ENCODE data around the gene PIR. TPM values are rescaled to one million over a fixed set of nuclear protein-coding genes. Genes with fewer than 3 reads are reported as not detected.

Gene PIR
- total and polyA plus RNA-seq, 2 experiments from 2014 or later, result 14.3 to 18.6 TPM

GRCh38 chrX:15437724-15438123, 55.4 kb downstream of the PIR start:
- TF ChIP-seq EZH2phosphoT487 (IDR thresholded peaks at IDR 0.05; ENCODE audit: low read depth, severe bottlenecking, unreplicated experiment) (no peak), EZH2 (IDR thresholded peaks at IDR 0.05; ENCODE audit: borderline replicate concordance) (no peak)
- TF ChIP-seq, protein P1, sequence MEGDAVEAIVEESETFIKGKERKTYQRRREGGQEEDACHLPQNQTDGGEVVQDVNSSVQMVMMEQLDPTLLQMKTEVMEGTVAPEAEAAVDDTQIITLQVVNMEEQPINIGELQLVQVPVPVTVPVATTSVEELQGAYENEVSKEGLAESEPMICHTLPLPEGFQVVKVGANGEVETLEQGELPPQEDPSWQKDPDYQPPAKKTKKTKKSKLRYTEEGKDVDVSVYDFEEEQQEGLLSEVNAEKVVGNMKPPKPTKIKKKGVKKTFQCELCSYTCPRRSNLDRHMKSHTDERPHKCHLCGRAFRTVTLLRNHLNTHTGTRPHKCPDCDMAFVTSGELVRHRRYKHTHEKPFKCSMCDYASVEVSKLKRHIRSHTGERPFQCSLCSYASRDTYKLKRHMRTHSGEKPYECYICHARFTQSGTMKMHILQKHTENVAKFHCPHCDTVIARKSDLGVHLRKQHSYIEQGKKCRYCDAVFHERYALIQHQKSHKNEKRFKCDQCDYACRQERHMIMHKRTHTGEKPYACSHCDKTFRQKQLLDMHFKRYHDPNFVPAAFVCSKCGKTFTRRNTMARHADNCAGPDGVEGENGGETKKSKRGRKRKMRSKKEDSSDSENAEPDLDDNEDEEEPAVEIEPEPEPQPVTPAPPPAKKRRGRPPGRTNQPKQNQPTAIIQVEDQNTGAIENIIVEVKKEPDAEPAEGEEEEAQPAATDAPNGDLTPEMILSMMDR (IDR thresholded peaks at IDR 0.05; ENCODE audit: poor library complexity), result no peak
- no peaks in the 10 kb centered on the region for H3K79me2 ChIP-seq
- H3K4me2 ChIP-seq, result no peak overlapping the region
- H3K27ac ChIP-seq, result no peak overlapping the region
- H3K4me1 ChIP-seq (ENCODE audit: insufficient read depth), result no peaks in the 10 kb centered on the region
- H4K20me1 ChIP-seq (ENCODE audit: insufficient read depth, poor library complexity, severe bottlenecking), result no peaks in the 10 kb centered on the region
- no peak for DNase-seq (ENCODE audit: low spot score)
- H3K36me3 ChIP-seq (replicated peaks; ENCODE audit: insufficient read depth, low read depth), result no peaks in the 10 kb centered on the region
- no peak overlapping the region for H2AFZ ChIP-seq
- H3K27me3 ChIP-seq, result no peaks in the 10 kb centered on the region
- WGBS (ENCODE audit: low lambda C conversion rate, missing lambda C conversion rate), result 100% methylated on average over 1 of the region's 1 CpG
- no peaks in the 10 kb centered on the region for H3K9me3 ChIP-seq (ENCODE audit: low read depth)
- H3K9me2 ChIP-seq (replicated peaks; ENCODE audit: insufficient read depth), result no peaks in the 10 kb centered on the region
- H3K4me3 ChIP-seq, result no peak overlapping the region

DNA sequence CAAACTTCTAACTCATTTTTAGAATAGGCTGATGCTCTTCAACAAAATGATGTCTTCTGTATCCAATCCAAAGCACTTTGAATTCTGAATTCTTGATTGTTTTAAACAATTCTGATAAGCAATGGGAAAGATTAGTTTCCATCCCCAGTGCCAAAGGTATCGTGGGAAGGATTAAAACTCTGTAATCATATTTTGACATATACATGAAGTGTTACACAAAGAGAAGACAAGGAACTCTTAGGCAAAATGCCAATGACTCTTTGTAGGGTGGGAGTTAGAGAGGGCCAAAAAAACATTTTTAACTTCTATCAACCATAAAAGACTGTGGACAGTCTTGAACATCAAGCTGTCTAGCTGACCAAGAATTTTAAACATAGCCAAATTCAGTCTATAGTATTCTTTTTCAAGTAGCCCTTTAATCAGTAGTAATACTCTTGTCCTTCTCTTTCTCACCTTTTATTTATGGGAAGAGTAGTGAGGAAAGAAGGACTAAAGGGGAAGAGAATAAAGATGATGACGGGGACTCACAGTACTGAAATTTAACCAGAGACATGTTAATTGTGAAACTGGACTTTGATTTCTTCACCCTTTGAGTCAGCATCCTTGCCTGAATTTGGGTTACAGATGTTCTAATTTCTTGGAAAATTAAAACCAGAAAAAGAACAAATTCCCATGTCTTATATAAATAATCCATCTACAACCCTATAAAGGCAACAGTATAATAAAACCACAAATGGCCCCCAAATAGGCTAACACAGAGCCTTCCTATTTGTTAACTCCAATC, 57.1 kb downstream of the PIR start:
- no peak for DNase-seq (ENCODE audit: low spot score)
- no peaks in the 10 kb centered on the region for H3K79me2 ChIP-seq
- no peaks in the 10 kb centered on the region for H3K4me1 ChIP-seq (ENCODE audit: insufficient read depth)
- H3K4me3 ChIP-seq, result no peak overlapping the region
- no peaks in the 10 kb centered on the region for H3K9me3 ChIP-seq (ENCODE audit: low read depth)
- TF ChIP-seq, protein P1 (IDR thresholded peaks at IDR 0.05; ENCODE audit: poor library complexity), result no peak
- TF ChIP-seq EZH2phosphoT487 (IDR thresholded peaks at IDR 0.05; ENCODE audit: low read depth, severe bottlenecking, unreplicated experiment) (no peak), EZH2 (IDR thresholded peaks at IDR 0.05; ENCODE audit: borderline replicate concordance) (no peak)
- H3K9me2 ChIP-seq (replicated peaks; ENCODE audit: insufficient read depth), result no peaks in the 10 kb centered on the region
- H3K4me2 ChIP-seq, result no peak overlapping the region
- WGBS (ENCODE audit: low lambda C conversion rate, missing lambda C conversion rate), result 76% methylated on average over 2 of the region's 2 CpGs
- H3K27me3 ChIP-seq, result no peaks in the 10 kb centered on the region
- no peaks in the 10 kb centered on the region for H3K36me3 ChIP-seq (replicated peaks; ENCODE audit: insufficient read depth, low read depth)
- H4K20me1 ChIP-seq (ENCODE audit: insufficient read depth, poor library complexity, severe bottlenecking), result no peaks in the 10 kb centered on the region
- H2AFZ ChIP-seq, result no peak overlapping the region
- H3K27ac ChIP-seq, result no peak overlapping the region

GRCh38 chrX:15434205-15434604, 58.9 kb downstream of the PIR start:
- no peaks in the 10 kb centered on the region for H3K4me1 ChIP-seq (ENCODE audit: insufficient read depth)
- H3K27me3 ChIP-seq, result no peaks in the 10 kb centered on the region
- WGBS (ENCODE audit: low lambda C conversion rate, missing lambda C conversion rate), result 89% methylated on average over 2 of the region's 2 CpGs
- no peaks in the 10 kb centered on the region for H3K79me2 ChIP-seq
- H3K4me2 ChIP-seq, result no peak overlapping the region
- no peaks in the 10 kb centered on the region for H4K20me1 ChIP-seq (ENCODE audit: insufficient read depth, poor library complexity, severe bottlenecking)
- no peak overlapping the region for H3K27ac ChIP-seq
- no peaks in the 10 kb centered on the region for H3K9me3 ChIP-seq (ENCODE audit: low read depth)
- no peak for DNase-seq (ENCODE audit: low spot score)
- no peaks in the 10 kb centered on the region for H3K9me2 ChIP-seq (replicated peaks; ENCODE audit: insufficient read depth)
- no peaks in the 10 kb centered on the region for H3K36me3 ChIP-seq (replicated peaks; ENCODE audit: insufficient read depth, low read depth)
- no peak overlapping the region for H3K4me3 ChIP-seq
- TF ChIP-seq EZH2phosphoT487 (IDR thresholded peaks at IDR 0.05; ENCODE audit: low read depth, severe bottlenecking, unreplicated experiment) (no peak), EZH2 (IDR thresholded peaks at IDR 0.05; ENCODE audit: borderline replicate concordance) (no peak)
- TF ChIP-seq, protein P1 (IDR thresholded peaks at IDR 0.05; ENCODE audit: poor library complexity), result no peak
- no peak overlapping the region for H2AFZ ChIP-seq

Data from hepatocyte (in vitro differentiated cells).